ENCODE data around the gene HPS4.

HPS4 gene

DNA sequence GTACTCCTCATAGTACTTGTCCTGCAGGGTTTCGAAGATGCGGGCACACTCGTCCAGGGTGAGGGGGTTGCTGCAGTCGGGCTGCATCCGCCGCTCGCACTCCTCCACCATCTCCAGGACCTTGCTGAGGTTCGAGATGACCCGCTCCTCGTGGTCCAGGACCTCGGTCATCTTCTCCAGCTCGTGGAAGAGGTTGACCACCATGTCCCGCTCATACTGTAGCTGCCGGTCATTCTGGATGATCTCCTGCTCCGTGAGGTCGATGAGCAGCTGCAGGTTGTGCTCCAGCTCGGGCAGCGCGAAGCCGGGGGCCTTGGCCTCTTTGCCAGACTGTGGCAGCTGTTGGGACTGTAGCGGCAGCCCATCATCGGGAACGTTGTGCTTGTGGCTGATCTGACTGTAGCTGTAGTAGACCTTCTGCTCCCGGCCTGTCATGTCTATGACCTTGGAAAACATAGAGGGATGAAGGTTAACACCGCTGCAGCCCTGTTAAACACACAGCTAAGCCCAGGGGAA, 15.7 kb upstream of the HPS4 start:
- in situ Hi-C loops (cut with HindIII; ENCODE audit: low sequenced_read_pairs) = no loop called here

- in situ Hi-C loops (cut with HindIII; ENCODE audit: low sequenced_read_pairs) = no loop called here
Measured at GRCh38 chr22:26496456-26496855, 12.9 kb upstream of the HPS4 start.

DNA sequence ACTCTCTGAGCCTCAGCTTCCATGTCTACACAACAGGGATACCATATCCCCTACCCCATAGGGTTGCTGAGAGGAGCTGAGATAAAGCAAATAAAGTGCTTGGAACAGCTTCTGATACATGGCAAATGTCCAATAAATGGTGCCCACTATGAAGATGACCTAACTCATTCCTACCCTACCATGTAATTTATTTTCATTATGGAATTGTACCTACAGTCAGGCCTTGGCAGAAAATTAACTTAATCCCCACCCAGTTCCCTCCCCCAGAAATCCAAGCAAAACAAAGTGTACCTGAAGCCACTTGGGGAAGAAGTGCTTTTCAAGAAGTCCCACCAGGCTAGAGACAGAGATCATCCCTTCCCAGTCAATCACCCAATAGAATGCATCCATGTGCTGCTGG, 10.9 kb upstream of the HPS4 start:
- in situ Hi-C loops (cut with HindIII; ENCODE audit: low sequenced_read_pairs) = no loop called here

GRCh38 chr22:26492220-26492619, 8.6 kb upstream of the HPS4 start:
- in situ Hi-C loops (cut with HindIII; ENCODE audit: low sequenced_read_pairs) = no loop called here

DNA sequence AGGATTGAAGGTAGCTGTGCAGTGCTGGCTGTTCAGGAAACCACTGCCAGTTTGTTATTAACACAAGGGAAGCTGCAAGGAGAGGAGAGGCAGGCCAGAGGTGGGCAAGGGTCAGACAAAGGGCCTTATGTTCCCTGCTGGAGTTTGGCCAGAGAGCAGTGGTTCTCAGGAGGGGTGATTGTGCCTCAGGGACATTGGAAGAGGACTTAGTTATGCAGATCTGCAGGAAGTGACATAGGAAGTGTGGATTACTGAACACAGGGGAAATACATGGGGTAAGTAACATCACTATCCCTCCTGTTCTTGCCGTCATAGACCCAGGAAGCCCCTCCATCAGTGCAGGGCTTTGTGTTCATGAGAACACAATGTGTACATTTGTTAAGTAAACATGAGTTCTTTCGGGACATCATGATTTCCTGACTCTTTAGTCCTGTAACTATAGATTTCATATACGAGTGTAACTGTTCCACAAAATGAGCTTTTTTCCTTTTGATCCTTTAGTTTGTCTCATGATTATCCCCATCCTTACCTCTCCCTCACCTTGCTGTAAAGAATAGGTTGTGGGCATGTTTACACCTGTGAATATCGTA, 6.0 kb upstream of the HPS4 start:
- in situ Hi-C loops (cut with HindIII; ENCODE audit: low sequenced_read_pairs) = no loop called here

DNA sequence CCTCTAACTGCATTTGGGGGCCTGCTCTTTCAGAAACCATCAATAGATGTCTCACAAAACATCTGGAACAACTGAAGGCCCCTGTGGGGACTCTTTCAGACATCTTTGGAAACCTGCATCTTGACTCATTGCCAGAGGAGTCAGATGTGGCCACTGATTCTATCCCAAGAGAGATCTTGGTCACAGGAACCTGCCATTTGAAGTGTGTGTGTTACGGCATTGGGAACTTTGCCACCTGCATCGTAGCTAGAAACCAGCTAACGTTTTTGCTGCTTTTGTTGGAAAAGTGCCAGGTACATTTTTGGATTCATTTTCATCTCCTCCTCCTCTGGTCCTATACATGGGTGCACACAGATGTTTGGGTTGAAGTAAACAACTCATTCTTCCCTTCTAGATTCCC, 4.4 kb upstream of the HPS4 start:
- in situ Hi-C loops (cut with HindIII; ENCODE audit: low sequenced_read_pairs) = no loop called here

DNA sequence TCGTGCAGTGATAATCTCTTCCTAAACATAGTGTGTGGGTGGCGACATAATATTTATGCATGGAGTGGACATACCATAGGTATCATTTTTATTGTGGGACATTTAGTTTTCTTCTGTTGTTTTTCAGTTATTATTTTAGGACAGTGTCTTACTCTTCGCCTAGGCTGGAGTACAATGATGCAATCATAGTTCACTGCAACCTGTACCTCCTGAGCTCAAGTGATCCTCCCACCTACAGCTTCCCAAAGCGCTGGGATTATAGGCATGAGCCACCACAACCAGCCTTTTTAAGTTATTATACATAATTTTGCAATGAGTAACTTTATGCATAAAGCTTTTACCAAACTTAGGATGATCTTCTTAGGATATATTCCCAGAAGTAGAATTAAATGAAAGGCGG, 2.8 kb upstream of the HPS4 start:
- in situ Hi-C loops (cut with HindIII; ENCODE audit: low sequenced_read_pairs) = no loop called here

- in situ Hi-C loops (cut with HindIII; ENCODE audit: low sequenced_read_pairs) = no loop called here
Measured at GRCh38 chr22:26485806-26486390, 2.3 kb upstream of the HPS4 start.

DNA sequence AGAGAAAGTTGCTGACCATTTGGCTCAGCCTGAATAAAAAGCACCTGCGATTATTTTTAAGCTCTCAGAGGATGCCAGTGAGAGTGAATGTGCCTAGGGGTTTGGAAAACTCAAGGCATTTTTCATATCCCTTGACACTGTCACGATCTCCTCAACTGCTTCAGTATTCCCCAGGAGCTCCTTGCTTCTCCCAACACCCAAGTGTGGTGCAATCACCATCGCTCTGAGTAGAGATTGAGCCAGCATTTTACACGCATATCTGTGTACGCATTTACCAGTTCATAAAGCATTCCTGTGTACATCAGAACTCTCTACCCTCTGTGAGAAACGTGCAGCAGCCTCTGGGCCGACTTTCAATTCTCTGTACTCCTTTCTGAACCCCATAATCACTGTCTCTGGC, 1.4 kb upstream of the HPS4 start:
- in situ Hi-C loops (cut with HindIII; ENCODE audit: low sequenced_read_pairs) = no loop called here

GRCh38 chr22:26484360-26484706, 750 bp upstream of the HPS4 start:
- in situ Hi-C loops (cut with HindIII; ENCODE audit: low sequenced_read_pairs) = no loop called here

DNA sequence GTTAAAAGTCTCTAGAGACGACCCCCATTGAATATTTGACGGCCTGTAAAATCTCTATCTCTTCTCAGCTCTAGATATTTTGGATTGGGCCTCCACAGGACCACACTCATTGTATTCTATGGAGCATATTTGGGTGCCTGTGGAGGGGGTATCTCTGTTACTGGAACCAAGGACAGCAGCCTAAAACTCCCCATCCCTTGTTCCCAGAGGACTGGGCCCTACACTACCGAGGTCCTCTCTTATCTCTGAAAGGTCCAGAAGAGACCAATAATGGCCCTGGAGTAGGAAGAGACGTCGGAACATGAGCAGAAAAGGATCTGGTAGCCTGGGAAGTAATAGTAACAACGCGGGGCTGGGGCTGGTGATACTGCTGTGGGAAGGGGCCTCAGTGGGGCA, 542 bp downstream of the HPS4 start:
- in situ Hi-C loops (cut with HindIII; ENCODE audit: low sequenced_read_pairs) = no loop called here

GRCh38 chr22:26482161-26482560, 1.4 kb downstream of the HPS4 start:
- in situ Hi-C loops (cut with HindIII; ENCODE audit: low sequenced_read_pairs) = no loop called here

- in situ Hi-C loops (cut with HindIII; ENCODE audit: low sequenced_read_pairs) = no loop called here
Measured at GRCh38 chr22:26481694-26482093, 1.9 kb downstream of the HPS4 start.

GRCh38 chr22:26481112-26481693, 2.4 kb downstream of the HPS4 start:
- in situ Hi-C loops (cut with HindIII; ENCODE audit: low sequenced_read_pairs) = no loop called here

DNA sequence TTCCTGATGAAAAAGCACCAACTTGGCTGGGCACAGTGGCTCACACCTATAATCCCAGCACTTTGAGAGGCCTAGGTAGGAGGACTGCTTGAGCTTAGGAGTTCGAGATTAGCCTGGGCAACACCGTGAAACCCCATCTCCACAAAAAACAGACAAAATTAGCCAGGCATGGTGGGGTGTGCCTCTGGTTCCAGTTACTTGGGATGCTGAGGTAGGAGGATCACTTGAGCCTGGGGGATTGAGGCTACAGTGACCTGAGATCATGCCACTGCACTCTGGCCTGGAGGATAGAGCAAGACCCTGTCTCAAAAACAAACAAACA, 3.0 kb downstream of the HPS4 start:
- in situ Hi-C loops (cut with HindIII; ENCODE audit: low sequenced_read_pairs) = no loop called here

DNA sequence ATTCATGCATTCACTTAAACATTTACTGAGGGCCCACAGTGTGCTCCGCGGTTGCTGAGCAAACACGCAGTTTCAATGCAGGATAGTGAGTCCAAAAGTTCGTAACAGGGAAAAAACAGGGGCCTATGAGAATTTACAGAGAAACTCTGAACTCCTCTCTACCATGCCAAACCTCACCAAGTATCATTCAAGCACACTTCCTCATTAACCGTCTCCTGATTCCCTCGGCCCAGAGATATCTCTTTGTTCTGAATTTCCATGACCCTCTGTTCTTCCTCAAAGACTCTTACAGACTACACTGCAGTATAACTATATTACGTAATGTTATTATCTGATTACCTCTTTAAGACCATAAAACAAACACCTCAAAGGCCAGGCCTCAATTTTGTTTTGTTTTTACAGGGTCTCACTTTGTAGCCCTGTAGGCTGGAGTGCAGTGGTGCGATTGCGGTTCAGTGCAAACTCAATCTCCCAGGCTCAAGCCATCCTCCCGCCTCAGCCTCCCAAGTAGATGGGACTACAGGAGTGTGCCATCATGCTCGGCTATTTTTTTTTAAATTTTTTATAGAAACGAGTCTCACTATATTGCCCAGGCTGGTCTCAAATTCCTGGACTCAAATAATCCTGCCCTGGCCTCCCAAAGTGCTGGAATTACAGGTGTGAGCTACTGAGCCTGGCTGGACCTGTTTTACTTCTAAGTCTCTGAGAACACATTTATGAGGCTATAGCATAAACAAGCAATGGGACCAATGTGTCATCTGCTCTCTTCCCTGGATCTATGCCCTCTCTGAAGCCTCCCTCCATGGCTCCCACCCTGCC, 3.6 kb downstream of the HPS4 start:
- in situ Hi-C loops (cut with HindIII; ENCODE audit: low sequenced_read_pairs) = no loop called here

GRCh38 chr22:26479043-26479791, 4.4 kb downstream of the HPS4 start:
- in situ Hi-C loops (cut with HindIII; ENCODE audit: low sequenced_read_pairs) = no loop called here

- in situ Hi-C loops (cut with HindIII; ENCODE audit: low sequenced_read_pairs) = no loop called here
Measured at GRCh38 chr22:26477341-26477731, 6.2 kb downstream of the HPS4 start.

DNA sequence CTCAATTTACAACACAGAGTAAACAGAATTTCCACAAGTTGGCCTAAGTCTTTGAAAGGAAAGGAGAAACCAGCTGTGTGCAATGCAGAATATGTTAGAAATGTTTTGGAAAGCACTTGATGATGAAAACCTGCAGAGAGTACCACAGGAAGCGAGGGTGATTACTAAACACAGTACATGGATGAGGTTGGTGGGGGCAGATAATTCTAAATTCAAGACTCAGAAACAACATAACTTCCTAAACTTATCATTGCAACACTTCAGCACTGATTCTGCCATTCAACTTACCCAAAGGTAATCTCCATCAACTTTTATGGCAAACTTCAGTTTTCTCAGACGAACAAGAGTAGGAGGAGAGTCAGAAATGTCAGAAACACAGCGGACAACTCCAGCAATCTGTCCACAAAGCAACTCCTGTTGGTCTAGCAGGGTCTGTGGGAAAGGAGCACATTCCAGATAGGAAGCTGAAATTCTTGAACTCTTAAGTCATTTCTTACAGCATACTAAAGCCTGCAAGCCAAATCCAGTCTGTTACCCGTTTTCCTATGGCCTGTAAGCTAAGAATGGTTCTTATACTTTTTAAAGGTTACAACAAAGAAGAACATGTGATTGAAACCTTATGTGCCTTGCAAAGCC, 6.8 kb downstream of the HPS4 start:
- in situ Hi-C loops (cut with HindIII; ENCODE audit: low sequenced_read_pairs) = no loop called here

DNA sequence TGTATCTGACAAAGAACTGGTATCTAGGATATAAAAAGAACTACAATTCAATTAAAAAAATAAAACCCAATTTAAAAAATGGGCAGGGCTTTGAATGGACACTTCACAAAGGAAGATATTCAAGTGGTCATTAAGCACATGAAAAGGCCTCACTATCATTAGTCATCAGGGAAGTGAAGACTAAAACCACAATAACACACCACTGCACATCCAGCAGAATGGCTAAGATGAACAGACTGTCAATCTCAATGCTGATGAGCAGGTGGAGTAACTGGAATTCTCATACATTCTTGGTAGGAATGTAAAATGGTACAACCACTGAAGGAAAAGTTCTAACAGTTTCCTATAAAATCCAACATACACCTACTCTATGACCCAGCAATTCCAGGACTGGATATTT, 8.9 kb downstream of the HPS4 start:
- in situ Hi-C loops (cut with HindIII; ENCODE audit: low sequenced_read_pairs) = no loop called here

- in situ Hi-C loops (cut with HindIII; ENCODE audit: low sequenced_read_pairs) = no loop called here
Measured at GRCh38 chr22:26471522-26471921, 12.1 kb downstream of the HPS4 start.

Data from DLD1 (cell line).